HepG2 (cell line): ENCODE data around the gene DOCK4. TPM values are rescaled to one million over a fixed set of nuclear protein-coding genes. Genes with fewer than 3 reads are reported as not detected.

Experiments used
- ATAC-seq: fragments of 200-7000 bp; cut with Tn5 transposase; 3 replicates; pipeline ENCODE4 v1.9.1; 2020; ENCODE audit warnings: mild to moderate bottlenecking, moderate library complexity
- BruUV-seq: library from RNA; stranded (reverse); fragments of 400-500 nt; replicated peaks from 2 replicates; lab custom pipeline; 2021; lab: Mats Ljungman, UMichigan
- CTCF ChIA-PET: fragments of 300-600 bp; formaldehyde crosslinking; extraction: SDS; loops from one replicate; lab custom pipeline; 2021; ENCODE audit warnings: low total read pairs, inconsistent platforms, low intra/inter-chr PET ratio; lab: Yijun Ruan, JAX
- POLR2A ChIA-PET: fragments of 350-600 bp; sonication (Branson Sonifier 250); formaldehyde crosslinking; loops from one replicate; lab custom pipeline; 2020; ENCODE audit warnings: antibody characterized with exemption, inconsistent platforms; lab: Yijun Ruan, JAX
- DNase-seq: peaks from one replicate; pipeline ENCODE4 v3.0.0-alpha.2; 2015; ENCODE audit warnings: low spot score
- FAIRE-seq: peaks from 3 replicates; lab custom pipeline; 2011; peaks lifted over from hg19 to GRCh38; lab: Jason Lieb, UNC
- H2AFZ ChIP-seq: one replicate; pipeline ENCODE4 v1.6.1; 2011; ENCODE audit warnings: low read length, inconsistent platforms
- H3K27ac ChIP-seq: fragments of 300-600 bp; 3 replicates; pipeline ENCODE4 v1.8.0; 2011; ENCODE audit warnings: mixed run types, mild to moderate bottlenecking, mixed read lengths, low read length, inconsistent platforms; ENCODE audit not compliant: insufficient read depth; ENCODE audit errors: extremely low read length
- H3K27me3 ChIP-seq, 2 experiments: fragments of 200-600 bp in 1 of 2; 2 replicates in 1 of 2; 3 replicates in 1 of 2; pipeline versions ENCODE4 v1.6.0 to v1.8.0; 2011; ENCODE audit warnings: low read length in 2 of 2, mild to moderate bottlenecking in 2 of 2, moderate library complexity in 2 of 2, inconsistent platforms in 1 of 2; ENCODE audit not compliant: insufficient read depth in 2 of 2, control insufficient read depth in 1 of 2
- H3K36me3 ChIP-seq, 2 experiments: fragments of 200-600 bp in 1 of 2; replicated peaks in 1 of 2; 2 replicates in 1 of 2; 3 replicates in 1 of 2; pipeline versions ENCODE4 v1.5.1 to v1.8.0; 2011; ENCODE audit warnings: low read length in 2 of 2, inconsistent platforms in 1 of 2; ENCODE audit not compliant: insufficient read depth in 2 of 2, control insufficient read depth in 1 of 2
- H3K4me1 ChIP-seq: 2 replicates; pipeline ENCODE4 v1.5.1; 2012; ENCODE audit warnings: low read length, inconsistent platforms; ENCODE audit not compliant: insufficient read depth
- H3K4me2 ChIP-seq: 2 replicates; pipeline ENCODE4 v1.6.0; 2011; ENCODE audit warnings: low read depth, low read length, inconsistent platforms
- H3K4me3 ChIP-seq, 3 experiments: fragments of 200-600 bp in 1 of 3; sonication (generic), shearing (Covaris generic) in 1 of 3; replicated peaks in 1 of 3; 2 replicates each; pipeline ENCODE4 v1.5.1; 2011 to 2016; ENCODE audit warnings: low read length in 3 of 3, inconsistent platforms in 2 of 3, low read depth in 2 of 3, mild to moderate bottlenecking in 2 of 3, control low read depth in 1 of 3, mixed read lengths in 1 of 3; ENCODE audit not compliant: insufficient read depth in 1 of 3
- H3K79me2 ChIP-seq: one replicate; pipeline ENCODE4 v1.6.1; 2011; ENCODE audit warnings: low read length, inconsistent platforms; ENCODE audit not compliant: insufficient read depth
- H3K9ac ChIP-seq: 2 replicates; pipeline ENCODE4 v1.6.0; 2011; ENCODE audit warnings: mild to moderate bottlenecking, low read depth, low read length, inconsistent platforms; ENCODE audit not compliant: insufficient read depth
- H3K9me3 ChIP-seq: 2 replicates; pipeline ENCODE4 v1.5.1; 2012; ENCODE audit warnings: mild to moderate bottlenecking, low read length
- H4K20me1 ChIP-seq: 2 replicates; pipeline ENCODE4 v1.6.0; 2011; ENCODE audit warnings: inconsistent platforms, mild to moderate bottlenecking, low read length, moderate library complexity; ENCODE audit not compliant: insufficient read depth
- ISX ChIP-seq: sonication (generic); formaldehyde crosslinking; conservative IDR thresholded peaks from 2 replicates; pipeline ENCODE4 v1.5.0; 2020; ENCODE audit warnings: missing genetic modification reagents
- KLF9 ChIP-seq: IDR thresholded peaks from 2 replicates; pipeline ENCODE4 v1.6.1; 2016; ENCODE audit warnings: low read depth
- ZNF570 ChIP-seq: sonication (generic); formaldehyde crosslinking; IDR thresholded peaks from 2 replicates; pipeline ENCODE4 v1.4.0; 2020; ENCODE audit warnings: mild to moderate bottlenecking, missing genetic modification reagents, borderline replicate concordance
- WGBS: methylation state at CpG from one replicate; pipeline ENCODE4 v1.1.6; 2017; ENCODE audit warnings: low lambda C conversion rate; 5-methylcytosine and 5-hydroxymethylcytosine counted together
- in situ Hi-C: cut with HindIII; loops from 2 replicates; pipeline ENCODE4 v1.10.0; 2017; ENCODE audit warnings: low pct_unique_long_range_greater_than_20kb; ENCODE audit not compliant: extremely low pct_ligation_motif_present
- intact Hi-C: fragments of 100-400 bp; cut with micrococcal nuclease; formaldehyde crosslinking; loops from one replicate; pipeline ENCODE4 v1.10.0; 2022; ENCODE audit not compliant: unreplicated experiment
- polyA plus RNA-seq, 8 experiments: library from polyadenylated mRNA; depleted of rRNA in 3 of 8; stranded (reverse) in 7 of 8; unstranded in 1 of 8; fragments of >200 nt; fragmentation: Illumina TruSeq in 4 of 8; extraction: Trizol in 4 of 8; gene quantifications; 2 replicates each; pipeline versions ENCODE4 v1.2.1 to v1.2.3, GENCODE V29; 2011 to 2016; ENCODE audit warnings: low read depth in 4 of 8, missing spikeins in 1 of 8, mixed read lengths in 1 of 8; ENCODE audit not compliant: insufficient read depth in 1 of 8
- total RNA-seq, 5 experiments: library from RNA; depleted of rRNA; stranded (reverse); fragments of >200 nt; fragmentation: Illumina TruSeq; extraction: Trizol; gene quantifications; 2 replicates each; pipeline ENCODE4 v1.2.3, GENCODE V29; 2016; ENCODE audit warnings: low read depth in 1 of 5
- TF ChIP-seq, protein P1 (sequence below): sonication (generic); formaldehyde crosslinking; IDR thresholded peaks from 2 replicates; pipeline ENCODE4 v1.4.0; 2020; ENCODE audit warnings: missing genetic modification reagents
- TF ChIP-seq, protein P2 (sequence below): IDR thresholded peaks from 2 replicates; pipeline ENCODE4 v1.6.1; 2012; ENCODE audit warnings: low read length, improper control_type of control experiment

DOCK4 gene
- total and polyA plus RNA-seq, 2 of the 13 experiments (the other 11 are each of a cell fraction or from before 2014, with no cell fraction given), result 13.5 to 17.4 TPM

DNA sequence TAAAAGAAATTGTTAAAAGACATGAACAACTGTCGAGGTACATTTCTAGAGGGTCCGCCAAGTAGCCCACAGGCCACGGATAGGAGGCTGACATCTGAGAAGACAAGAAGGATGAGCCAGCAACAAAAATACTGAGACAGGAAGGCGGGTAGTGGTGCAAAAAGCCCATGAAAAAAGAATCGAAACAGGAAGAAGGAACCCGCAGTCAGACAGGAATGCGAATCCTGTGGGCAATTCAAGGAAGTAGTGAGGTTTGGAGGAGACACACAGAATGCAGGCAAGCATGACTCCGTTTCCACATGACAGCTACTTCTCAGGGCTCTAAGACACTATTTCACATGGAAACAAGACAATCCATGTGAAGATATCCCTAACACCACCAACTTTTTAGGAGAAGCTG lies 125.2 kb downstream of the DOCK4 start:
- no TSS peak for BruUV-seq
- Histone ChIP-seq H2AFZ (no peak overlapping the region), H4K20me1 (0 out of 2 replicates have a peak, but pooled peaks cover 3% of the 10 kb centered on the region), H3K79me2 (peaks cover 21% of the 10 kb centered on the region), H3K4me1 (peaks cover 49% of the 10 kb centered on the region), H3K4me3 (no peak overlapping the region), H3K9ac (no peak overlapping the region), H3K27ac (no peak overlapping the region), H3K27me3 (no peaks in the 10 kb centered on the region), H3K9me3 (no peaks in the 10 kb centered on the region), H3K36me3 (no peaks in the 10 kb centered on the region), H3K4me2 (no peak overlapping the region)
- DNase-seq (no peak), ATAC-seq (no peak), FAIRE-seq (no peak)
- TF ChIP-seq, protein P1, sequence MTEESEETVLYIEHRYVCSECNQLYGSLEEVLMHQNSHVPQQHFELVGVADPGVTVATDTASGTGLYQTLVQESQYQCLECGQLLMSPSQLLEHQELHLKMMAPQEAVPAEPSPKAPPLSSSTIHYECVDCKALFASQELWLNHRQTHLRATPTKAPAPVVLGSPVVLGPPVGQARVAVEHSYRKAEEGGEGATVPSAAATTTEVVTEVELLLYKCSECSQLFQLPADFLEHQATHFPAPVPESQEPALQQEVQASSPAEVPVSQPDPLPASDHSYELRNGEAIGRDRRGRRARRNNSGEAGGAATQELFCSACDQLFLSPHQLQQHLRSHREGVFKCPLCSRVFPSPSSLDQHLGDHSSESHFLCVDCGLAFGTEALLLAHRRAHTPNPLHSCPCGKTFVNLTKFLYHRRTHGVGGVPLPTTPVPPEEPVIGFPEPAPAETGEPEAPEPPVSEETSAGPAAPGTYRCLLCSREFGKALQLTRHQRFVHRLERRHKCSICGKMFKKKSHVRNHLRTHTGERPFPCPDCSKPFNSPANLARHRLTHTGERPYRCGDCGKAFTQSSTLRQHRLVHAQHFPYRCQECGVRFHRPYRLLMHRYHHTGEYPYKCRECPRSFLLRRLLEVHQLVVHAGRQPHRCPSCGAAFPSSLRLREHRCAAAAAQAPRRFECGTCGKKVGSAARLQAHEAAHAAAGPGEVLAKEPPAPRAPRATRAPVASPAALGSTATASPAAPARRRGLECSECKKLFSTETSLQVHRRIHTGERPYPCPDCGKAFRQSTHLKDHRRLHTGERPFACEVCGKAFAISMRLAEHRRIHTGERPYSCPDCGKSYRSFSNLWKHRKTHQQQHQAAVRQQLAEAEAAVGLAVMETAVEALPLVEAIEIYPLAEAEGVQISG (CRISPR knock-in tag), result no peak
- no peak for TF ChIP-seq KLF9 (CRISPR knock-in tag)
- no peak for TF ChIP-seq ZNF570 (CRISPR knock-in tag)
- no peak for TF ChIP-seq ISX (CRISPR knock-in tag)
- TF ChIP-seq, protein P2, sequence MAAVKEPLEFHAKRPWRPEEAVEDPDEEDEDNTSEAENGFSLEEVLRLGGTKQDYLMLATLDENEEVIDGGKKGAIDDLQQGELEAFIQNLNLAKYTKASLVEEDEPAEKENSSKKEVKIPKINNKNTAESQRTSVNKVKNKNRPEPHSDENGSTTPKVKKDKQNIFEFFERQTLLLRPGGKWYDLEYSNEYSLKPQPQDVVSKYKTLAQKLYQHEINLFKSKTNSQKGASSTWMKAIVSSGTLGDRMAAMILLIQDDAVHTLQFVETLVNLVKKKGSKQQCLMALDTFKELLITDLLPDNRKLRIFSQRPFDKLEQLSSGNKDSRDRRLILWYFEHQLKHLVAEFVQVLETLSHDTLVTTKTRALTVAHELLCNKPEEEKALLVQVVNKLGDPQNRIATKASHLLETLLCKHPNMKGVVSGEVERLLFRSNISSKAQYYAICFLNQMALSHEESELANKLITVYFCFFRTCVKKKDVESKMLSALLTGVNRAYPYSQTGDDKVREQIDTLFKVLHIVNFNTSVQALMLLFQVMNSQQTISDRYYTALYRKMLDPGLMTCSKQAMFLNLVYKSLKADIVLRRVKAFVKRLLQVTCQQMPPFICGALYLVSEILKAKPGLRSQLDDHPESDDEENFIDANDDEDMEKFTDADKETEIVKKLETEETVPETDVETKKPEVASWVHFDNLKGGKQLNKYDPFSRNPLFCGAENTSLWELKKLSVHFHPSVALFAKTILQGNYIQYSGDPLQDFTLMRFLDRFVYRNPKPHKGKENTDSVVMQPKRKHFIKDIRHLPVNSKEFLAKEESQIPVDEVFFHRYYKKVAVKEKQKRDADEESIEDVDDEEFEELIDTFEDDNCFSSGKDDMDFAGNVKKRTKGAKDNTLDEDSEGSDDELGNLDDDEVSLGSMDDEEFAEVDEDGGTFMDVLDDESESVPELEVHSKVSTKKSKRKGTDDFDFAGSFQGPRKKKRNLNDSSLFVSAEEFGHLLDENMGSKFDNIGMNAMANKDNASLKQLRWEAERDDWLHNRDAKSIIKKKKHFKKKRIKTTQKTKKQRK, result no peak
- intact Hi-C loops (loop anchor here (10.0 kb wide), 1 partner anchor 324 kb away; no protein-coding TSS in a partner anchor), in situ Hi-C loops (no loop called here)
- POLR2A ChIA-PET, result no interaction called here
- 97% methylated on average over 8 of the region's 8 CpGs for WGBS
- CTCF ChIA-PET, result no interaction called here
